Fibroblast of skin of left quadriceps (primary cell): ENCODE measurements around the gene TUBB2A.

Experiments used
- DNase-seq, 2 experiments: peaks; one replicate each; pipeline ENCODE4 v3.0.0-alpha.2; 2013; ENCODE audit warnings: low read depth in 2 of 2

The TUBB2A gene

GRCh38 chr6:3119040-3119723 lies 38.2 kb downstream of the TUBB2A start:
- DNase-seq: no peak

DNA sequence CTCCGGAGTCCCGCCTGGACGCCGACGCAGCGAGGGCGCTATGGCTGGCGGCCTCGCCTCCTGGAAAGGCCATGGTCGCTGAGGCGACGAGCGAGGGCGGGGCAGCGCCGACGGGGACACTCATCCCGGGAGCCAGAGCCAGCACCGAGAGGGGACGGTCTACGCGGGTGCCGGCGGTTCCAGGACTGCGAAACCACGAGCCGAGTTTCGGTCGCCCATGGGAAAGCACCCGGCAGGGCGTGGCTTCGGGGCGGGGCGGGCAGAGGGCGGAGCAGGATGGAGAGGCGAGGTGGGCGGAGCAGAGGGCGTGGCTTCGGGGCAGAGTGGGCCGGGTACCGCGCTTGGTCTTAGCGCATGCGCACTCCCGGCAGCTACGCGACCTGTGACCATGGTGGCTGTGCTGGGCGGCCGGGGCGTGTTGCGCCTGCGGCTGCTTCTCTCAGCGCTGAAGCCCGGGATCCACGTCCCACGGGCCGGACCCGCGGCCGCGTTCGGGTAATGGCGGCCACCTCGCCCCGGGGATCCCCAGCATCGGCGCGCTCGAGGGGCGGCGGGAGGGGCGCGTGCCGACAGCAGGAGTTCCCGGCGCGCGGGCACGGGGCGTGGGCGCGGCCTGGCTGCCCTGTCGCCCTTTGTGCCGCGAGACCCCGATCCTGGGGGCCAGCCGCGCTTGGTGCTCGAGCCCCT lies 38.8 kb downstream of the TUBB2A start, which contains the start of gene BPHL:
Gene BPHL (plus strand): TSS at position 359 of the 687 bp plus-strand sequence. CDS start 30 bp downstream, at position 389.
- DNase-seq: peak; percentile 71 to 72

DNA sequence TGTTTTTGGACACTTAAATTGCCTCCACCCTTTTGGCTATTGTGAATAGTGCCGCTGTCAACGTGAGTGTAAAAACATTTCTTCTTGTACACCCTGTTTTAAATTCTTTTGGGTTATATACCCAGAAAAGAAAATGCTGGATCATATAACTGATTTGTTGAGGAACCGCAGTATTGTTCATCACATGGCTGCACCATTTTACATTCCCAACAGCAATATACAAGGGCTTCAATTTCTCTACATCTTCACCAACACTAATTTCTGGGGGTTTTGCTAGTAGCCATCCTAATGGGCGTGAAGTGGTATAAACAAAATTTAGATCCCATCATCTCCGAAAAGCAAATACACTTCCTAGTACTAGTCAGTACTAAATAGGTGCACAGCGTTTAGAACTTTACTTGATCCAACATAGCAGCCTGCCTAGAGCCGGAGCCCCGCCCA lies 39.4 kb downstream of the TUBB2A start:
- no peak for DNase-seq

DNA sequence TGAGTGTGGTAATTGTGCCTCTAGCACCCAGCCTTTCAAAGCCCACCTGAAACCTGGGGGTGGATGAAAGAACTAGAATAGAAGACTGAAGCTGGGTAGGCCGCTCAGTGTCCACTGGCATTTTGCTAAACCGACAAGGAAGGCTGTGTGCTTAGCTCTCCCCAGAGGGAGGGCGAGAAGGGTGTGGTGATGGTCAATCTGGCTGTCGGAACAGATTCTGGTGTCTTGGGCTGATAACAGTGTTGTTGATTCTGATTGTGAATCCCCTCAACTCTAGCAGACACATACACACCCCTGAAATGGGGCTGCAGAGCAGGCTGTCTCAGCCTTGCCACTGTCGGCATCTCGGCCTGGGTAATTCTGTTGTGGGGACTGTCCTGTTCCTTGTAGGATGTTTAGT lies 43.0 kb downstream of the TUBB2A start:
- no peak for DNase-seq

DNA sequence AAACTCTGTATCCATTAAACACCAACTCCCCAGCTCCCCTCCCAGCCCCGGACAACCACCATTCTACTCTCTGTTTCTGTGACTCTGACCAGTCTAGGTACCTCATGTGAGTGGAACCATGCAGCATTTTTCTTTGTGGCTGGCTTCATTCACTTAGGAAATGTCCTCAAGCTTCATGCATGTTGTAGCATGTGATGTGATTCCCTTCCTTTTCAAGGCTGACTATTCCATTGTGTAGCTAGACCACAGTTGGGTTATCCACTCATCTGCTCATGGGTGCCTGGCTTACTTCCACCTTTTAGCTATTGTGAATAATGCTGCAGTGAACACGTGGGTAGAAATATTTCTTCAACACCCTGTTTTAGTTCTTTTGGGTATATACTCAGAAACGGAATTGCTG lies 47.6 kb downstream of the TUBB2A start:
- DNase-seq: no peak

- DNase-seq: no peak
These were observed 48.5 kb downstream of the TUBB2A start for GRCh38 chr6:3108746-3109414.
